ENCODE data around the gene HEATR5A.
A peak's percentile ranks its signal among the peaks of the same experiment; 100 is the strongest.

DNA sequence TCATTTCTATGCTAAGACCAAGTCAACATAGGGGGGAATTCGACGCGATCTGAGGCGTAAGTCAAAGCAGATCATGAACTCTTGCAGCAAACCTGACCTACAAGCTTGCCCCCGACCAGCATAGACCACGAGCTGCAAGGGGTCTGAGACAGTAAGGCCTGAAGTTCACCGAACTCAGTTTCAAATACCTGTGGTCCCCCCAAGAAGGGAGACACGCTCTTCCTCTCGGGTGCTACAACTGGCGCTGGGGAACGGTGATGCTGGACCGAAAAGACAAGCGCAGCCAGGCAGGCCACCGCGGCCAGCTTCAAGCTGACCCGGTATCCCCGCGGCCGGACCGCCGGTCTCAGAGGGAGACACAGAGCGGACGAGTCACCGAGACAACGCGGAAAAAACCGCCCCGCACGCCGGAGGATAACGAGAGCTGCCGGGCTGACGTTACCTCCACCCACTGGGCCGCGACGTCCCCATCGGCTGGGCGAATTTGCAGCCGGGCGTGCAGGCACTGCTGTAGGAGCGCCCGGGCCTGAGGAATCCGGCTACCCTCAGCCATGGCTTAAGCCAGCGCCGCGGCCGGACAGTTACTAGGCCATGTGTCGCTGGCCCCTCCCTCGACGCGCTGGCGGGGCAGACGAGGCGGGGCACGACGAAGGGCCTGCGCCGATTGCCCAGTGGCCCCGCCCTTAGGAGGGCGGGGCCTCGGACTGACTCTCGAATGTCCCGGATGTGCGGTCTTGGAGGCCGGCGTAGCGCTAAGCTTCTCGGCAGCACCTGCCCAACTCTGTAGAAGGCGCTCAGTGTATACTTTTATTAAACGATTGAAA, 36.7 kb upstream of the HEATR5A start, which contains the start of gene DTD2:
- TF ChIP-seq, protein P1, sequence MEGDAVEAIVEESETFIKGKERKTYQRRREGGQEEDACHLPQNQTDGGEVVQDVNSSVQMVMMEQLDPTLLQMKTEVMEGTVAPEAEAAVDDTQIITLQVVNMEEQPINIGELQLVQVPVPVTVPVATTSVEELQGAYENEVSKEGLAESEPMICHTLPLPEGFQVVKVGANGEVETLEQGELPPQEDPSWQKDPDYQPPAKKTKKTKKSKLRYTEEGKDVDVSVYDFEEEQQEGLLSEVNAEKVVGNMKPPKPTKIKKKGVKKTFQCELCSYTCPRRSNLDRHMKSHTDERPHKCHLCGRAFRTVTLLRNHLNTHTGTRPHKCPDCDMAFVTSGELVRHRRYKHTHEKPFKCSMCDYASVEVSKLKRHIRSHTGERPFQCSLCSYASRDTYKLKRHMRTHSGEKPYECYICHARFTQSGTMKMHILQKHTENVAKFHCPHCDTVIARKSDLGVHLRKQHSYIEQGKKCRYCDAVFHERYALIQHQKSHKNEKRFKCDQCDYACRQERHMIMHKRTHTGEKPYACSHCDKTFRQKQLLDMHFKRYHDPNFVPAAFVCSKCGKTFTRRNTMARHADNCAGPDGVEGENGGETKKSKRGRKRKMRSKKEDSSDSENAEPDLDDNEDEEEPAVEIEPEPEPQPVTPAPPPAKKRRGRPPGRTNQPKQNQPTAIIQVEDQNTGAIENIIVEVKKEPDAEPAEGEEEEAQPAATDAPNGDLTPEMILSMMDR (IDR thresholded peaks at IDR 0.05; ENCODE audit: borderline replicate concordance, extremely low read depth, low read length, poor library complexity, severe bottlenecking) = peak; percentile 24
- no peak for TF ChIP-seq EZH2 (IDR thresholded peaks at IDR 0.05; ENCODE audit: borderline replicate concordance, low read depth, low read length, severe bottlenecking)
